HCT116 (cell line): ENCODE data around the gene TENM4.

Source experiments
- CBX3 ChIP-seq: IDR thresholded peaks from 2 replicates; pipeline ENCODE4 v1.6.1; 2012; ENCODE audit warnings: low read depth
- EZH2 ChIP-seq: fragments of 200-600 bp; sonication (generic); IDR thresholded peaks from 2 replicates; pipeline ENCODE4 v1.6.1; 2017; ENCODE audit warnings: antibody characterized with exemption, mixed run types
- EZH2phosphoT487 ChIP-seq: fragments of 200-600 bp; IDR thresholded peaks from 2 replicates; pipeline ENCODE4 v1.6.1; 2018; ENCODE audit warnings: antibody characterized with exemption, borderline replicate concordance
- JUND ChIP-seq: IDR thresholded peaks from 2 replicates; pipeline ENCODE4 v1.6.1; 2012
- POLR2A ChIP-seq: IDR thresholded peaks from 2 replicates; pipeline ENCODE4 v1.7.0; 2011; ENCODE audit warnings: borderline replicate concordance; ENCODE audit not compliant: insufficient read depth, insufficient read length; ENCODE audit errors: extremely low read depth
- POLR2AphosphoS5 ChIP-seq: IDR thresholded peaks from 2 replicates; pipeline ENCODE4 v1.6.1; 2011; ENCODE audit warnings: mild to moderate bottlenecking, low read depth, low read length, moderate library complexity
- YY1 ChIP-seq: IDR thresholded peaks from 2 replicates; pipeline ENCODE4 v1.6.1; 2011; ENCODE audit warnings: low read length, low read depth, moderate library complexity, mild to moderate bottlenecking; ENCODE audit not compliant: insufficient replicate concordance; ENCODE audit errors: extremely low read depth
- TF ChIP-seq, protein P1 (sequence below): IDR thresholded peaks from 2 replicates; pipeline ENCODE4 v1.6.1; 2012; ENCODE audit warnings: low read depth
- TF ChIP-seq, protein P2 (sequence below), 3 experiments: fragments of 200-600 bp in 1 of 3; sonication (generic) in 1 of 3; IDR thresholded peaks in 2 of 3; conservative IDR thresholded peaks in 1 of 3; 2 replicates each; pipeline ENCODE4 v1.5.1; 2012 to 2017; ENCODE audit warnings: low read depth in 2 of 3, low read length in 2 of 3, antibody characterized with exemption in 1 of 3, borderline replicate concordance in 1 of 3, control low read depth in 1 of 3, mild to moderate bottlenecking in 1 of 3, mixed read lengths in 1 of 3, mixed run types in 1 of 3, moderate library complexity in 1 of 3; ENCODE audit not compliant: insufficient read depth in 1 of 3

DNA sequence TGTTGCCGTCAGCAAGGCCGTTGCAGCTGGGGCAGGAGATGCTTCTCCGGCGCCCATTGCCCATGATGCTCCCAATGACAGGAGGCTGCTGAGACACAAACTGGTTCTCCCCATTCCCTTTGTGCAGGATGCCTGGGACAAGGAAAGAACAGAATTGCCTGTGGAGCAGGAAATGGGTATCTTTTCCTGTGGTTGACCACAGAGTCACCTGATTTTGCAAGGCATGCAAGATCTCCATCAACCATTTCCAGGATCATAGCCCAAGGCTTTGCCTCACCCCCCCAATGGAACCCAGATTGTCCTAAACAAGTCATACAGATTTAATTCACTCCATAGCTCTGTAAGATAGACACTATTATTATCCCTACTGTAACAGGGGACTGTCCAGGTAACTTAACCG, 718.0 kb downstream of the TENM4 start:
- TF ChIP-seq EZH2 (no peak), POLR2AphosphoS5 (no peak), YY1 (no peak), JUND (no peak), EZH2phosphoT487 (no peak), POLR2A (no peak), CBX3 (no peak)
- TF ChIP-seq, protein P1, sequence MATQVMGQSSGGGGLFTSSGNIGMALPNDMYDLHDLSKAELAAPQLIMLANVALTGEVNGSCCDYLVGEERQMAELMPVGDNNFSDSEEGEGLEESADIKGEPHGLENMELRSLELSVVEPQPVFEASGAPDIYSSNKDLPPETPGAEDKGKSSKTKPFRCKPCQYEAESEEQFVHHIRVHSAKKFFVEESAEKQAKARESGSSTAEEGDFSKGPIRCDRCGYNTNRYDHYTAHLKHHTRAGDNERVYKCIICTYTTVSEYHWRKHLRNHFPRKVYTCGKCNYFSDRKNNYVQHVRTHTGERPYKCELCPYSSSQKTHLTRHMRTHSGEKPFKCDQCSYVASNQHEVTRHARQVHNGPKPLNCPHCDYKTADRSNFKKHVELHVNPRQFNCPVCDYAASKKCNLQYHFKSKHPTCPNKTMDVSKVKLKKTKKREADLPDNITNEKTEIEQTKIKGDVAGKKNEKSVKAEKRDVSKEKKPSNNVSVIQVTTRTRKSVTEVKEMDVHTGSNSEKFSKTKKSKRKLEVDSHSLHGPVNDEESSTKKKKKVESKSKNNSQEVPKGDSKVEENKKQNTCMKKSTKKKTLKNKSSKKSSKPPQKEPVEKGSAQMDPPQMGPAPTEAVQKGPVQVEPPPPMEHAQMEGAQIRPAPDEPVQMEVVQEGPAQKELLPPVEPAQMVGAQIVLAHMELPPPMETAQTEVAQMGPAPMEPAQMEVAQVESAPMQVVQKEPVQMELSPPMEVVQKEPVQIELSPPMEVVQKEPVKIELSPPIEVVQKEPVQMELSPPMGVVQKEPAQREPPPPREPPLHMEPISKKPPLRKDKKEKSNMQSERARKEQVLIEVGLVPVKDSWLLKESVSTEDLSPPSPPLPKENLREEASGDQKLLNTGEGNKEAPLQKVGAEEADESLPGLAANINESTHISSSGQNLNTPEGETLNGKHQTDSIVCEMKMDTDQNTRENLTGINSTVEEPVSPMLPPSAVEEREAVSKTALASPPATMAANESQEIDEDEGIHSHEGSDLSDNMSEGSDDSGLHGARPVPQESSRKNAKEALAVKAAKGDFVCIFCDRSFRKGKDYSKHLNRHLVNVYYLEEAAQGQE = no peak
- TF ChIP-seq, protein P2, sequence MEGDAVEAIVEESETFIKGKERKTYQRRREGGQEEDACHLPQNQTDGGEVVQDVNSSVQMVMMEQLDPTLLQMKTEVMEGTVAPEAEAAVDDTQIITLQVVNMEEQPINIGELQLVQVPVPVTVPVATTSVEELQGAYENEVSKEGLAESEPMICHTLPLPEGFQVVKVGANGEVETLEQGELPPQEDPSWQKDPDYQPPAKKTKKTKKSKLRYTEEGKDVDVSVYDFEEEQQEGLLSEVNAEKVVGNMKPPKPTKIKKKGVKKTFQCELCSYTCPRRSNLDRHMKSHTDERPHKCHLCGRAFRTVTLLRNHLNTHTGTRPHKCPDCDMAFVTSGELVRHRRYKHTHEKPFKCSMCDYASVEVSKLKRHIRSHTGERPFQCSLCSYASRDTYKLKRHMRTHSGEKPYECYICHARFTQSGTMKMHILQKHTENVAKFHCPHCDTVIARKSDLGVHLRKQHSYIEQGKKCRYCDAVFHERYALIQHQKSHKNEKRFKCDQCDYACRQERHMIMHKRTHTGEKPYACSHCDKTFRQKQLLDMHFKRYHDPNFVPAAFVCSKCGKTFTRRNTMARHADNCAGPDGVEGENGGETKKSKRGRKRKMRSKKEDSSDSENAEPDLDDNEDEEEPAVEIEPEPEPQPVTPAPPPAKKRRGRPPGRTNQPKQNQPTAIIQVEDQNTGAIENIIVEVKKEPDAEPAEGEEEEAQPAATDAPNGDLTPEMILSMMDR (IDR thresholded peaks at IDR 0.05 in 2 of 3, conservative IDR thresholded peaks at IDR 0.05 in 1 of 3; ENCODE audit: borderline replicate concordance in 1 of 3, insufficient read depth in 1 of 3, low read depth in 2 of 3, low read length in 2 of 3) = no peak
